ENCODE measurements around the gene OXCT2.

DNA sequence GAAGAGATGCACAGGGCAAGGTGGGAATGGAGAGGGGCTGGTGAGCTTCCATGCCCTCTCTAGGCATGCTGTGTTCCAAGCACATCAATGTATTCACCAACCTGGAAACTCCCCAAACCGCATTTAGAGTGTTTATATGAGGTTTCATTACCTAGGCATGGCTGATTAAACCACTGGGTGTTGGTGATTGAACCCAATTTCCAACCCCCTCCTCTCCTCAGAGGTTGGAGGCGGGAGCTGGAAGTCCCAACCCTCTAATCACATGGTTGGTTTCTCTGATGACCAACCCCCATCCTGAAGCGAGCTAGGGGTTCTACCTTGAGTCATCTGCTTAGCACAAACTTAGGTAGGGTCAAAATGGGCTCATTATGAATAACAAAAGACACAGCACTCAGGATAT lies 35.4 kb downstream of the OXCT2 start:
- TF ChIP-seq, protein P1, sequence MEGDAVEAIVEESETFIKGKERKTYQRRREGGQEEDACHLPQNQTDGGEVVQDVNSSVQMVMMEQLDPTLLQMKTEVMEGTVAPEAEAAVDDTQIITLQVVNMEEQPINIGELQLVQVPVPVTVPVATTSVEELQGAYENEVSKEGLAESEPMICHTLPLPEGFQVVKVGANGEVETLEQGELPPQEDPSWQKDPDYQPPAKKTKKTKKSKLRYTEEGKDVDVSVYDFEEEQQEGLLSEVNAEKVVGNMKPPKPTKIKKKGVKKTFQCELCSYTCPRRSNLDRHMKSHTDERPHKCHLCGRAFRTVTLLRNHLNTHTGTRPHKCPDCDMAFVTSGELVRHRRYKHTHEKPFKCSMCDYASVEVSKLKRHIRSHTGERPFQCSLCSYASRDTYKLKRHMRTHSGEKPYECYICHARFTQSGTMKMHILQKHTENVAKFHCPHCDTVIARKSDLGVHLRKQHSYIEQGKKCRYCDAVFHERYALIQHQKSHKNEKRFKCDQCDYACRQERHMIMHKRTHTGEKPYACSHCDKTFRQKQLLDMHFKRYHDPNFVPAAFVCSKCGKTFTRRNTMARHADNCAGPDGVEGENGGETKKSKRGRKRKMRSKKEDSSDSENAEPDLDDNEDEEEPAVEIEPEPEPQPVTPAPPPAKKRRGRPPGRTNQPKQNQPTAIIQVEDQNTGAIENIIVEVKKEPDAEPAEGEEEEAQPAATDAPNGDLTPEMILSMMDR (IDR thresholded peaks at IDR 0.05; ENCODE audit: borderline replicate concordance, extremely low read depth, low read length, poor library complexity, severe bottlenecking), result no peak
- no peak for TF ChIP-seq EZH2 (IDR thresholded peaks at IDR 0.05; ENCODE audit: borderline replicate concordance, low read depth, low read length, severe bottlenecking)
